ENCODE results near the gene ZNF423.

The ZNF423 gene

GRCh38 chr16:49542946-49543630 lies 312.8 kb downstream of the ZNF423 start:
- no peak for DNase-seq (ENCODE audit: low read depth in 1 of 2, low spot score in 1 of 2)

GRCh38 chr16:49542391-49542891 lies 313.5 kb downstream of the ZNF423 start:
- DNase-seq (ENCODE audit: low read depth in 1 of 2, low spot score in 1 of 2), result no peak

GRCh38 chr16:49540836-49541235 lies 315.1 kb downstream of the ZNF423 start:
- no peak for DNase-seq (ENCODE audit: low read depth in 1 of 2, low spot score in 1 of 2)

GRCh38 chr16:49539758-49540157 lies 316.2 kb downstream of the ZNF423 start:
- no peak for DNase-seq (ENCODE audit: low read depth in 1 of 2, low spot score in 1 of 2)

- no peak for DNase-seq (ENCODE audit: low read depth in 1 of 2, low spot score in 1 of 2)
Measured at GRCh38 chr16:49537924-49538459, 317.9 kb downstream of the ZNF423 start.

GRCh38 chr16:49534901-49535610 lies 320.9 kb downstream of the ZNF423 start:
- DNase-seq (ENCODE audit: low read depth in 1 of 2, low spot score in 1 of 2), result no peak

GRCh38 chr16:49533422-49533821 lies 322.5 kb downstream of the ZNF423 start:
- no peak for DNase-seq (ENCODE audit: low read depth in 1 of 2, low spot score in 1 of 2)

- no peak for DNase-seq (ENCODE audit: low read depth in 1 of 2, low spot score in 1 of 2)
Measured at GRCh38 chr16:49532873-49533272, 323.0 kb downstream of the ZNF423 start.

- no peak for DNase-seq (ENCODE audit: low read depth in 1 of 2, low spot score in 1 of 2)
Measured at GRCh38 chr16:49531931-49532840, 323.7 kb downstream of the ZNF423 start.

- DNase-seq (ENCODE audit: low read depth in 1 of 2, low spot score in 1 of 2), result no peak
Measured at GRCh38 chr16:49531425-49531824, 324.5 kb downstream of the ZNF423 start.

- DNase-seq (ENCODE audit: low read depth in 1 of 2, low spot score in 1 of 2), result no peak
Measured at GRCh38 chr16:49530427-49530970, 325.4 kb downstream of the ZNF423 start.

- no peak for DNase-seq (ENCODE audit: low read depth in 1 of 2, low spot score in 1 of 2)
Measured at GRCh38 chr16:49529411-49530045, 326.4 kb downstream of the ZNF423 start.

- DNase-seq (ENCODE audit: low read depth in 1 of 2, low spot score in 1 of 2), result no peak
Measured at GRCh38 chr16:49528866-49529288, 327.0 kb downstream of the ZNF423 start.

- DNase-seq (ENCODE audit: low read depth in 1 of 2, low spot score in 1 of 2), result no peak
Measured at GRCh38 chr16:49528060-49528865, 327.6 kb downstream of the ZNF423 start.

GRCh38 chr16:49527611-49528010 lies 328.3 kb downstream of the ZNF423 start:
- DNase-seq (ENCODE audit: low read depth in 1 of 2, low spot score in 1 of 2), result no peak

GRCh38 chr16:49526860-49527365 lies 329.0 kb downstream of the ZNF423 start:
- DNase-seq (ENCODE audit: low read depth in 1 of 2, low spot score in 1 of 2), result no peak

- DNase-seq (ENCODE audit: low read depth in 1 of 2, low spot score in 1 of 2), result no peak
Measured at GRCh38 chr16:49524947-49525315, 331.0 kb downstream of the ZNF423 start.

- DNase-seq (ENCODE audit: low read depth in 1 of 2, low spot score in 1 of 2), result no peak
Measured at GRCh38 chr16:49524216-49524946, 331.5 kb downstream of the ZNF423 start.

Data from activated T-helper 1 cell treated with anti-CD3 and anti-CD28 coated beads, Interleukin-2, amount 50 U/mL, for 16 hours (primary cell).